ENCODE results near the gene VCAN.

Gene VCAN

DNA sequence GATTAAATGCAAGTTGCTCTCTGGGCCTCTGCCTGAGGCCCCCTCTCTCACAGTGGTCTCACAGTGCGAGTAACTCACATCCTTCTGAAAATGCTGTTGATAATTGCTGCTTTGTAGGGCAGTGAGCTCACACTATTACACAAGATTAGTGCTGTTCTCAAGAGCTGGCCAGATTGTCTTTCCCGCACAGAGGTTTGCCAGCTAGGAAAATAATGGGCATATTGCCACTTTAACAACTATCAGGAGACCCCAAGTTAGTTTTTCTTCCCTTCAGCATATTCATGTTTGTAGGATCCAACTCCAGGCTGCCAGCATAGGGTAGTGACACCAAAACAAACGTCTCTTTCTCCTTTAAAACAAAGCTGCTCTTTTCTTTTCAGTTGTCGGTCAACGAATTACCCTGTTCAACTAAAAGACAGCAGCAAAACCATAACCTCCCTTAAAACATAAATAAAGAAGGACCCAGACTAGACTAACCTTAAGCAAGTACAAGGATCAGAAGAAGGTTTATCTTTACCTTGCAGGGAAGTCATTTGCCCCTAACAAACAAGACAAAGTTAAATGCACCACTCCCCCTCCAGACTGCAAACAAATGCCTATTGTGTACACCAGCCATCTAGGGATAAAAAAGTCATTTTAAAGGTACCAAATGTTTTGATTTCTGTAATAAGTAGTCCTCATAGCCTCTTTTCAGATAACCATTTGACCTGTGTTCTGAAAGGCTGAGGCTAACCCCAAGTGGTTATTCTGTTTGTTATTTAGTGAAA is 91.4 kb downstream of the VCAN start:
- H3K27ac ChIP-seq, result no peak overlapping the region
- H3K9ac ChIP-seq (ENCODE audit: insufficient read length), result no peak overlapping the region
- no peak overlapping the region for H3K4me3 ChIP-seq
- DNase-seq (ENCODE audit: low read depth, low spot score), result no peak
- H3K9me3 ChIP-seq (ENCODE audit: low read depth, low read length), result no peaks in the 10 kb centered on the region
- H3K36me3 ChIP-seq (ENCODE audit: insufficient read depth, low read length), result no peaks in the 10 kb centered on the region
- TF ChIP-seq EZH2 (IDR thresholded peaks at IDR 0.05) (no peak), FOXP2 (optimal IDR thresholded peaks at IDR 0.05; ENCODE audit: control extremely low read depth, extremely low read length, insufficient read depth) (no peak)

DNA sequence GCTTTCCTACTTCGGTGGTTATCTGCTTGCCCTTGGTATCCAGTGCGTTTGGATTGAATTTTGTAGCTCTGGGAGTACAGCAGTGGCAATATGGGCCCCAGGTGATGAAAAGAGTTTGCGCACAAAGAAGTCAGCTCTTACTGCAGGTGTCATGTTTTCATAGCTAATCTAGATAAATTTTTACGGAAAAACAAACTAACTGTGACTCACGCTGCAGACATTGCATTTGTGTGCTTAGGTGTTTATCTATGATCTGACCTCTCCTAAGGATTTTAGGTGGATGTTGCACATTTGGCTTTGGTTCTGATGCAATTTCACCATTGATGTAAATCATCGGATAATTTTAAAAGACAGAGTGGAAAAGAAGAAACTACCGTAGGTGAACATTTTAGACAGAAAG is 92.1 kb downstream of the VCAN start:
- H3K9me3 ChIP-seq (ENCODE audit: low read depth, low read length), result no peaks in the 10 kb centered on the region
- no peak overlapping the region for H3K9ac ChIP-seq (ENCODE audit: insufficient read length)
- H3K36me3 ChIP-seq (ENCODE audit: insufficient read depth, low read length), result no peaks in the 10 kb centered on the region
- no peak for DNase-seq (ENCODE audit: low read depth, low spot score)
- no peak overlapping the region for H3K27ac ChIP-seq
- no peak for TF ChIP-seq POLR2AphosphoS5 (IDR thresholded peaks at IDR 0.05; ENCODE audit: borderline replicate concordance, low read depth, low read length)
- TF ChIP-seq FOXP2 (optimal IDR thresholded peaks at IDR 0.05; ENCODE audit: control extremely low read depth, extremely low read length, insufficient read depth), result no peak
- TF ChIP-seq EZH2 (IDR thresholded peaks at IDR 0.05), result no peak
- H3K4me3 ChIP-seq, result no peak overlapping the region

DNA sequence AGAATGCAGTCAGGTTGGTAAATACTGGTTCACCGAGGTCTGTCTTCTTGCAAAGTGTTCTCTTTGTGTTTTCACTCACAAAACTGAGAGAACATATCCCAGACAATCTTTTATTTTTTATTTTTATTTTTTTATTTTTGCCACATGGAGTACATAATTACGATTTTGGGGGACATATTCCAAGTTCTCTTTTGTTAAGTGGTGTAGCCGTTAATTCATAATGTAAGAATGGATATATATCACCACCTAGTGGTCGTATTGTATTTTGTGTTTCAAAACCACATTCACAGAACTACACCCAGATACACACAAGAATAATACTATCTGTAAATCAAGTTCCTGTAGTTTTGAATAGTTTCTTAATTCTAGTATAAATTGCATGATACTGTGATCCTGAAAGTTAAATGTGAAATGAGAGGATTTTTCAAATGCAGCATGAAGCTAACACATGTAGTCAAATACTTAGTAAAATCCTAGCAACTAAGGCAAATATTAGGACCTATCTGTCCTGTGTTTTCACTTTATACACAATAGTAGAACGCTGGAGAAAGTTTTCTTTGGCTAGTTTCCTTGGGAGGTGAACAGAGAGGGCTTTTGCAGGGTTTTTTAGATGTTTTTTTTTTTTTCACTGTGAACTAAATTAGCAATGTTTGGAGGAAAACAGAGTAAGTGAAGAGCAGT is 92.7 kb downstream of the VCAN start:
- Histone ChIP-seq H3K9ac (ENCODE audit: insufficient read length) (no peak overlapping the region), H3K36me3 (ENCODE audit: insufficient read depth, low read length) (no peaks in the 10 kb centered on the region), H3K27ac (no peak overlapping the region), H3K4me3 (no peak overlapping the region), H3K9me3 (ENCODE audit: low read depth, low read length) (no peaks in the 10 kb centered on the region)
- TF ChIP-seq POLR2AphosphoS5 (IDR thresholded peaks at IDR 0.05; ENCODE audit: borderline replicate concordance, low read depth, low read length) (no peak), EZH2 (IDR thresholded peaks at IDR 0.05) (no peak), FOXP2 (optimal IDR thresholded peaks at IDR 0.05; ENCODE audit: control extremely low read depth, extremely low read length, insufficient read depth) (no peak)
- peak; percentile 40 for DNase-seq (ENCODE audit: low read depth, low spot score)

DNA sequence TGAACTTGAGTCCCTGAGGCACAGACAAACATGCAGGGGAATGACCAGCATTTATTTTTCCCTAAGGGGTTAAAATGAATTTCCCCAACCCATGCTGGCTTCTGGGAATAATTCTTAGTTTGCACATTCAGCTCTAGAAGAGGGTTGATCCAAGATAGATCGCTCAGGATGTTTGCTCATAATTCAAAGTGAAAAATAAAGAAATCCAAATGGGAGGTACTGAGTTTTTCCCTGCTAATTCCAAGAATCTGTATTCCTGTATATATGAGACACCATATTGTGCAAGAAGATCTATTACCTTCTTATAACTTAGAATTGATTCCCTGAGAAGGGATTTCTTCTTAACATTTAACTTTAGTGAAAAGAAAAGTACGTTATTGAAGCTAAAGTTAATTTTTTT is 96.2 kb downstream of the VCAN start:
- no peaks in the 10 kb centered on the region for H3K9me3 ChIP-seq (ENCODE audit: low read depth, low read length)
- DNase-seq (ENCODE audit: low read depth, low spot score), result no peak
- H3K36me3 ChIP-seq (ENCODE audit: insufficient read depth, low read length), result no peaks in the 10 kb centered on the region
- no peak for TF ChIP-seq FOXP2 (optimal IDR thresholded peaks at IDR 0.05; ENCODE audit: control extremely low read depth, extremely low read length, insufficient read depth)
- TF ChIP-seq EZH2 (IDR thresholded peaks at IDR 0.05), result no peak
- TF ChIP-seq POLR2AphosphoS5 (IDR thresholded peaks at IDR 0.05; ENCODE audit: borderline replicate concordance, low read depth, low read length), result no peak
- peak overlapping the region; percentile 73; the same call in 1 of the 2 replicates for H3K27ac ChIP-seq
- H3K4me3 ChIP-seq, result peak overlapping the region; percentile 54
- peak overlapping the region; percentile 14 for H3K9ac ChIP-seq (ENCODE audit: insufficient read length)

DNA sequence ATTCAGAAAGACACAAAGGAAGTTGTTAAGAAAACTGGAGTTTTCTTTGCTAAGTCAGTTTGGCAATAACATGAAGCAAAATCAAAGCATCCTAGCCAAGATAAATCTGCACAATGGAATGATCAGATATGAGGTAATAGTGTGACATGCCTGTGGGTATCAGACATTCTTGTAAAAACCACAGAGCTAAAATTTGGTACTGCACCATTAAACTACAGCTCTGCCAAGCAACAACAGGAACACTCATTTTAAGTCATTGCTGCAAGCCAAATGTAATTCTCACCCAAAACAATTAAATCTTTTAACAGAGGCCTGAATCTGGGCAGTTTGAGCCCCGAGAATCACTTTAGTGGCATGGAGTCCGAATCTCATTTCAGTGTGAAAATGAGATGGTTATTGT is 96.6 kb downstream of the VCAN start:
- Histone ChIP-seq H3K27ac (peak overlapping the region; percentile 73; the same call in 1 of the 2 replicates), H3K9me3 (ENCODE audit: low read depth, low read length) (no peaks in the 10 kb centered on the region), H3K4me3 (peak overlapping the region; percentile 54), H3K9ac (ENCODE audit: insufficient read length) (peak overlapping the region; percentile 14), H3K36me3 (ENCODE audit: insufficient read depth, low read length) (no peaks in the 10 kb centered on the region)
- TF ChIP-seq EZH2 (IDR thresholded peaks at IDR 0.05) (no peak), FOXP2 (optimal IDR thresholded peaks at IDR 0.05; ENCODE audit: control extremely low read depth, extremely low read length, insufficient read depth) (no peak), POLR2AphosphoS5 (IDR thresholded peaks at IDR 0.05; ENCODE audit: borderline replicate concordance, low read depth, low read length) (no peak)
- DNase-seq (ENCODE audit: low read depth, low spot score), result peak; percentile 81

DNA sequence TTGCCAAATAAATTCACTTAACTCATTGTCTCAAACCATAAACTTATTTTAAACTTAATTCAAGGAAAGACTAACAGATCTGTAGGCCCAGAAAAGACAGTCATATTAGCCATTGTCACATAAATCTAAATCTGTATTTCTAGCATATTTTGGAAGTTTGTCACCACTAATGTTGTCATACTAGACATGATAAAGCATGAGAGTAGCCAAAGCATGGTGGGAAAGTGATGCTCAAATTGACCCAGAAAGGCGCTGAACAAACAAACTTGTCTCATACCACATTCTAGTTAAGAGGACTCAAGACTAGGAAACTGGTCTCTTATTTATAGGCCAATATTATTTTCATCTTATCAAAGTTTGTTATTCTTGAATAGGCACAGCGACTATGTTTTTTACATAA is 99.4 kb downstream of the VCAN start:
- H3K36me3 ChIP-seq (ENCODE audit: insufficient read depth, low read length), result no peaks in the 10 kb centered on the region
- no peaks in the 10 kb centered on the region for H3K9me3 ChIP-seq (ENCODE audit: low read depth, low read length)
- H3K27ac ChIP-seq, result no peak overlapping the region
- no peak overlapping the region for H3K9ac ChIP-seq (ENCODE audit: insufficient read length)
- no peak overlapping the region for H3K4me3 ChIP-seq
- no peak for TF ChIP-seq FOXP2 (optimal IDR thresholded peaks at IDR 0.05; ENCODE audit: control extremely low read depth, extremely low read length, insufficient read depth)
- TF ChIP-seq EZH2 (IDR thresholded peaks at IDR 0.05), result no peak
- TF ChIP-seq POLR2AphosphoS5 (IDR thresholded peaks at IDR 0.05; ENCODE audit: borderline replicate concordance, low read depth, low read length), result no peak
- no peak for DNase-seq (ENCODE audit: low read depth, low spot score)

DNA sequence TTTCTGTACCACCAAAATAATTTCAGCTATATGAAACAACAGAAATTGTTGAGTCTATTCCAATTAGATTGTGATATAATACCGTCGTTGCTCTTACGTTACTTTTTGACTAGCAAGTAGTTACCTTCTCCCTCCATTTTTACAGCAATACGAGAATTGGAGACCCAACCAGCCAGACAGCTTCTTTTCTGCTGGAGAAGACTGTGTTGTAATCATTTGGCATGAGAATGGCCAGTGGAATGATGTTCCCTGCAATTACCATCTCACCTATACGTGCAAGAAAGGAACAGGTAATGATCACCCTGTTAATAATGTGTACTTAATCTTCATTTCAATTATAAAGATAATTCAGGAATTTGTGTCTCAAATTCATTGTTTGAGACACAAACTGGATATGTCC is 100.7 kb downstream of the VCAN start:
- Histone ChIP-seq H3K36me3 (ENCODE audit: insufficient read depth, low read length) (no peaks in the 10 kb centered on the region), H3K4me3 (no peak overlapping the region), H3K9me3 (ENCODE audit: low read depth, low read length) (no peaks in the 10 kb centered on the region; the same call in 1 of the 2 replicates), H3K27ac (no peak overlapping the region), H3K9ac (ENCODE audit: insufficient read length) (no peak overlapping the region)
- TF ChIP-seq POLR2AphosphoS5 (IDR thresholded peaks at IDR 0.05; ENCODE audit: borderline replicate concordance, low read depth, low read length) (no peak), FOXP2 (optimal IDR thresholded peaks at IDR 0.05; ENCODE audit: control extremely low read depth, extremely low read length, insufficient read depth) (no peak), EZH2 (IDR thresholded peaks at IDR 0.05) (no peak)
- DNase-seq (ENCODE audit: low read depth, low spot score), result no peak

DNA sequence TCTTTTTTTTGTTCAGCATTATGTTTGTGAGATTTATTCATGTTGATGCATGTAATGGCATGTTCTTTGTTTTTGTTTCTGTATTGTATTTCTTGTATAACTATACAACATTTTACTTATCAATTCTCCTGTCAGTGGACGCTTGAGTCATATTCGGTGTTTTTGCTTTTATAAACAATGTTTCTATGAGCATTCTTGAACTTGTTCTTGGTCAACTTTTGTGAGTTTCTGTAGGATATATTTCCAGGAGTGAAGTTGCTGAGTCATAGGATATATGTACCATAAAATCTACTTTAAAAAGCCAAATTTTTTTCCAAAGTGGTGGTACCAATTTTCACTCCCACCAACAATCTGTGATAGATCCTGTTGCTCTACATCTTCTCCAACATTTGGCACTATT is 104.8 kb downstream of the VCAN start:
- DNase-seq (ENCODE audit: low read depth, low spot score), result no peak
- H3K4me3 ChIP-seq, result no peak overlapping the region
- no peak overlapping the region for H3K27ac ChIP-seq

More for the DNA sequence above, 104.8 kb downstream of the VCAN start:
- Histone ChIP-seq H3K9ac (ENCODE audit: insufficient read length) (no peak overlapping the region), H3K9me3 (ENCODE audit: low read depth, low read length) (no peaks in the 10 kb centered on the region; the same call in 1 of the 2 replicates), H3K36me3 (ENCODE audit: insufficient read depth, low read length) (no peaks in the 10 kb centered on the region)
- TF ChIP-seq POLR2AphosphoS5 (IDR thresholded peaks at IDR 0.05; ENCODE audit: borderline replicate concordance, low read depth, low read length), result no peak
- no peak for TF ChIP-seq FOXP2 (optimal IDR thresholded peaks at IDR 0.05; ENCODE audit: control extremely low read depth, extremely low read length, insufficient read depth)
- TF ChIP-seq EZH2 (IDR thresholded peaks at IDR 0.05), result no peak

Measured in SK-N-MC (cell line).